GM19463 (cell line): ENCODE data around the gene TLN1.

Experiments
- ATAC-seq: cut with Tn5 transposase; IDR thresholded peaks from one replicate; pipeline ENCODE4 v1.9.1; 2021; ENCODE audit warnings: mild to moderate bottlenecking, moderate library complexity; ENCODE audit not compliant: unreplicated experiment

The TLN1 gene

DNA sequence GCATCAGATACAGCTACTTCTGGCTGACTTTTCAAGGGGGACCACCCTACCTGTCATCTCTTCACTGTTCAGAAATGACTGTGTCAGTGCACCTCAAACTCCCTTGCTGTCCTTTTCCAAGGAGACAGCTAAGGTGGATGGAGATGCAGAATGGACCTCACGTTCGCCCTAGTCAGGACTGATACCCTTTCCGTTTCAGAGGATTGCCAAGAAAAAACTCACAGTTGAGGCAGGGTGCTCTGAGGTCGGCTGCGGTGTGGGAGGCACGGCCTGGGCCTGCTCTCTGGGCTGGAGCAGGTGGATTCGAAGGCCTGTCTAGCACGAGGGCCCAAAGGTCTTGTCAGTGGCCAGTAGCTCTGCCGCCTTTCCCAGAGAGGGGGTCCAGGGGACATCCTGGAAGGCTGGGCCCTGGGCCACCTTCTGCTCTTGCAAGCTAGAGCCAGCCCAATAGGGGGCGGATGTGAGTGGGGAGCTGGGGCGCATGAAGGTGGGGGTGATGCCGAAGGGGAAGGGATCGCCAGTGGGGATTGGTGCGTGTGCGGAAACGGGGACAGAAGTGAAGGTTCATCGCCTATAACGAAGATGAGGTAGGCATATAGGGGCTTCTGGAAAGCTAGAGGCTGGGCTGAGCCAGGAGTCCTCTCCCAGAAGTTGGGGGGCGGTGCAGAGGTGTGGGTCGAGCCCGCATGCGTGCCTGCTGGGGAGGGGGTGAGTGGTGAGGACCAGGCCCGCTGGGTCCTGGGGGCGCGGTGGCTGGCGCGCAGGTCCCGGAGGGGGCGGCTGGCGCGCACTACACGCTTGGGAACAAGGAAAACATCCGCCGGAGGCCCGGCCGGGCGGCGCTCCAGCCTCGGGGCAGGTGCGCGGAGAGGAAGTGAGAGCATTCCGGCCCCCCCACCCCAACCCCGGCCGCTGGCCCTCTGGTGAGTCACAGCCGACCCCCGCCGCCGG is 24.6 kb upstream of the TLN1 start:
- ATAC-seq: peak; percentile 60

DNA sequence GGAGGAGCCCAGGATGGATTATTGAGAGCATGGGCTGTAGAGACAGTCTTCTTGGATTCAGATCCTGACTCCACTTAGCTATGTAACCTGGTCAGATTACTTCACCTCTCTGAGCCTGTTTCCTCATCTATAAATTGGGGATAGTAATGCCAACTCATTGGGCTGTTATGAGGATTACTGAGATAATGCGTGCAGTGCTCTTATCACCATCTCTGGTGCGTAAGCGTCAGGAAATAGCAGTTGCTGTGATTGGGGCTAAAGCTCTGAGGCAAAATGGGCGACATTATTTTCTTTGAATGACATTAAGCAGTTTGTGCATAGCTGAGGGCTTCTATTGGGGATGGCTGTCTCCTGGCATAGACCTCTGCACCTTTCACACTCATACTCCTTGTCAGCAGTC is 23.1 kb upstream of the TLN1 start:
- ATAC-seq: no peak

DNA sequence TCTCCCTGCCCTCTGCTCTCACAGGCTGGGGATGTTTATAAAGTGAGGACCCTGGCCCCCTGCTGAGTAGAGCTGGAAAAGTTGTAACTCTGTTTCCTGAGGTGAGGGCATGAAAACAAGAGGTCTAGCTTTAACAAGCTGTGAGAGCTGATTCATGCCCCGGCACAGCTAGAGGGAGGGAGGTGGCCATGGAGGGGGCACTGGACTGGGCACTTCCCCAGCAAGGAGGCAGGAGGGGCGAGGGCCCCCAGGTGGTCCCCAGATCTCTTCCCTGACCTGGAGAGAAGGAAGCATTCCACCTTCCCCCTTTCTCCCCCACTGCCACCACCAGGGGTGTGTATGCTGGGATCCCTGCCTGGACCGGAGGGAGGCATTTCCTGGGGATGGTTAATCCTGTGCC is 22.3 kb upstream of the TLN1 start, which contains the start of gene MSMP:
MSMP (minus strand) TSS at position 13 of the 400 bp plus-strand sequence. CDS start 147 bp downstream, outside the sequence.
- no peak for ATAC-seq

DNA sequence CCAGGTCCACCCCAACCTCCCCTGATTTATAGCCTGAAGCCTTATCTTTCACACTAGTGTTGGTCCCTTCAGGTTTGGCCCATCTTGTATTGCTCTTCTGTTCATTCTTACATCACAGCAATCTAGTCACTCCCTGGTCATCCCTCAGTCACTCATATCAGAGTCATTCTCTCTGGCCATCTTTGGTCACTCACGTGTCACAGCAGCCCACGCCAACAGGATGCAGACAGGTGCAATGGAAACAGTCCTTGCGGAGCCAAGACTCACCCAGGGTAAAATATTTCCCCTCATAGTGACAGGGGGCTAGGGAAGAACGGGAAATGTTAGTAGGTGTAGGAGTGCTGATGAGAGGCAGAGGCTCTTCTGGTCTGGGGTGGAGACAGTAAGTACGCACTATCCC is 21.5 kb upstream of the TLN1 start:
- ATAC-seq: no peak

DNA sequence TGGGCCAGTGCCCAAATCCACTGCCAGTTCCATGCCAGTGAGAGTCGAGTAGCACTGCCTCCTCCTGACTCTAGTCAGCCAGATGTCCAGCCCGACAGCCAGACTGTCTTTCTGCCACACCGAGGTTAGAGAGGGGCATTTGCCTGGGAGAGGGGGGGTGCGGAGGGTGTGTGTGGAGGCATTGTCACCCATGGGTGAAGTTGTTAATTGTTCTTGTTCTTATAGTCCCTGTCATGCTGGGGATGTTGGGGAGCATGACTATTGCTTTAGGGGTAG is 18.2 kb upstream of the TLN1 start:
- ATAC-seq: no peak

DNA sequence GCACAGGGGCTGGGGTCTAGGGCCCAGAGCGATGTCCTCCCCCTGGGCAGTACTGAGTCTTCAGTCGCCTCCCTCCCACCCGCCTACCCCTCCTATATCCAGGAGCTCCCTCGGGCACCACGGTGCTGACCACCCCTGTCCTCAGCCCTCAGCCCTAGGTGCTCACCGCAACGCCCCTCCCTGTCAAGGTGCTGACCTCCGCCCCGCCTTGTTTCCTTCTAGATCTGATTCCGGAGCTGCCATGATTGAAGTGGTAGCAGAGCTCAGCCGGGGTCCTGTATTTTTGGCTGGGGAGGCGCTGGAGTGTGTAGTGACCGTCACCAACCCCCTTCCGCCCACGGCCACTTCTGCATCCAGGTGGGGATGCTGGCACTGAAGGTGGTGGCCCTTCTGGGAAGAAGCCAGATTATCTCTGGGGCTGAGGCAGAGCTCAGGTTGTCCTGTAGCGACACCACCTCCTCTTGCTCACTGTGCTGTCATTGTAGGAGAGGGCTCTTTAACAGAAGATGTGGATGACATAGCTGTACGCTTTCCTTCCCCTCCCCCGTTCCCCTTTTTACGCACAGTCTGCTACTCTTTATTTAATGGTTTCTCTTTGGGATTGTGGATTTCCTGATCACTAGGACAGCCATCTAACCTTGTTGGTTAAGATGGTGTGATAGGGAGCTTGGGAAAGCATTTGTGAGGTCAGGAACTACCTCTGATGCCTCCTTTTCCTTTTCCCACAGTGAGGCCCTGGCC is 17.7 kb upstream of the TLN1 start:
- ATAC-seq: peak; percentile 15

DNA sequence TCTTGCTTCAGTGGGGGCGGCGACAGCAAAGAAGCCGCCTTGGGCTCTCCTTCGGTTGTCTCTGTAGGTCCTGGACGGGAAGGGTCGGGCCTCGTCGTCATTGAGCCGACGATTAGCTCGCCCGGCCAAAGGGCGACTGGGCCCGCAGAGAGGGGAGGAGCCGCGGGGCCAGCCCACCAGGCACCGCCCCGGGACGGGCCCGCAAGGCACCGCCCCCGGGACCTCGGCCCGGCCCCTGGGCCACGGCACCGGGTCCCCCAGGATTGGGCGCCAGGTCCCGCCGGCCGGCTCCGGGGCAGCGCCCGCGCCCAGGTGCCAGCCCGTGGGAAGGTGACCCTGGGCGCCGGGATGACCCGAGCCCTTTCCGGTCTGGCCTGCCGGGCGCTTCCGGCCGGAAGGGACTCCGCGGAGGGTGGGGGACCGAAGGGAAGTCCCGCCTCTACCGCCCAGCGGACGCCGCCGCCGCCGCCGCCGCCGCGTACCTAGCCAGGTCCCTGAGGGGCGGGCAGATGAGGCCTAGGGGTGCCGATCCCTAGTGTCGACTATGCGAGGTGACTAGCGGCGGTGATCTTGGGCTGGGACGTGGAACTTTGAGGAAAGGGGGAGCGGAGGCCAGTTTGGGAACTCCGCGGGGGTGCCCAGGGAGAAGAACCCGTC is 17.0 kb upstream of the TLN1 start, which contains the start of the genes GBA2 and RGP1:
GBA2 (minus strand) TSS at position 371 of the 657 bp plus-strand sequence. CDS start 524 bp downstream, outside the sequence.
RGP1 (plus strand) TSS at position 430 of the 657 bp plus-strand sequence. CDS start 469 bp downstream, outside the sequence.
- peak; percentile 85 for ATAC-seq

DNA sequence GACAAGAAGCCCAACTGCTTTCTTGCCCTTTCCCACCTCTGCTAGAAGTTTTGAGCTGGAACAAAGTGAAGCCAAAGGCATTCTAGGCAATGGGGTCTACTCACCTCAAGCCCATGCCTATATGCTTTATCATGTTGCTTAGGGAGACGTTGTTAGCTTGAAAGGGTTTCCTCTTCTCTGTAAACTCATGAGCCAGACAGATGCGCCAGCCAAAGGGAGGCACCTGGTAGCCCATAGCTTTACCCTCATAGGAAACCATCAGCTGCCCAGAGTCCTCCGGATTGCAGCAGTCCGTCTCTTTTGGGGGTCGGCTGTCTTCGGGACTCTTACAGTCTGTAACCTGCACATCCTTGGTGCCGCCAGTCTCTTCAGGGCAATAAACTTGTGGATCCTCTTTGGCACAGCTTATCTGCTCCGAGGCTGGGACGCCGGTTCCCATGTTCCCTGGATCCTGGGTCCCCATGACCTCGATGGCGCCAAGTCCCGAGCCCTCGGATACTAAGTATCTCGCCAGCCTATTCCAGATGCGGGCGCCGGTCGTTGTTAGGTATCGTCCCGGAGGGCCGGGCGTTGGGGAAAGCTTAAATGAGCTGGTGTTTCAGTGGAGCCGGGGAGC is 16.4 kb upstream of the TLN1 start:
- no peak for ATAC-seq

DNA sequence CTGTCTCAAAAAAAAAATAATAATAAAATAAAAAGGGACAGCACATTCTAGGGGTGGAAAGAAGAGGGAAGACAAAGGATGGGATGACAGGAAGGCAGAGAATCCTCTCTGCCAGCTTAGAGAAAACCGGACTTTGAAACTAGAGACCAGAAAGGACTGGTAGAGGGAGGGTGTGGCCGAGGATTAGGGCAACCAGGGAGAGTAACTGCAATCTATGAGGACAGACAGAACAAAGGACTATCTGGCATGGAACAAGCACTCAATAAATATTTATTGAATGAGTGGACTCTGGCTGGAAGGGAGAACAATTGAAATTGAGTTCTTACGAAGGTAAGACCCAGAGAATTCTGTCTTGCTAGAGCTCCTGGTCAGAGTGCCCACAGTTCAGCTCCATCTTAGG is 14.6 kb upstream of the TLN1 start:
- no peak for ATAC-seq

DNA sequence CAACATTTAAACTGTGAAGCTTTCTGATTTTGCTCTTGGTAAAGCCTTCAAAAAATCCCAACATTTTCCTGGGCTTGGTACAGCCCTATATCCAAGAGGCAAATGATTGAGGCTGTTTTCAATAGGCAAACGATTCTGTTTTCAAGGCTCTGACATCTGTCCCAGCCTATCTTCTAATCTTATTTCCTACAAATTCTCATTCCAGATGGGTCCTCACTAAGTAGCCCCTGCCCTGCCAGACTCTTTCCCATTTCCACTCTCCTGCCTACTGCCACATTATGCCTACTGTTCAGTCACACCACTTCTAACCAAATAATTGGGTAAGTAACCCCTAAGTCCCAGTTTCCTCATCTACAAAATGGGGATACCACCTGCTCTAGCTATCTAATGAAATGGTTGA is 13.6 kb upstream of the TLN1 start:
- ATAC-seq: no peak

DNA sequence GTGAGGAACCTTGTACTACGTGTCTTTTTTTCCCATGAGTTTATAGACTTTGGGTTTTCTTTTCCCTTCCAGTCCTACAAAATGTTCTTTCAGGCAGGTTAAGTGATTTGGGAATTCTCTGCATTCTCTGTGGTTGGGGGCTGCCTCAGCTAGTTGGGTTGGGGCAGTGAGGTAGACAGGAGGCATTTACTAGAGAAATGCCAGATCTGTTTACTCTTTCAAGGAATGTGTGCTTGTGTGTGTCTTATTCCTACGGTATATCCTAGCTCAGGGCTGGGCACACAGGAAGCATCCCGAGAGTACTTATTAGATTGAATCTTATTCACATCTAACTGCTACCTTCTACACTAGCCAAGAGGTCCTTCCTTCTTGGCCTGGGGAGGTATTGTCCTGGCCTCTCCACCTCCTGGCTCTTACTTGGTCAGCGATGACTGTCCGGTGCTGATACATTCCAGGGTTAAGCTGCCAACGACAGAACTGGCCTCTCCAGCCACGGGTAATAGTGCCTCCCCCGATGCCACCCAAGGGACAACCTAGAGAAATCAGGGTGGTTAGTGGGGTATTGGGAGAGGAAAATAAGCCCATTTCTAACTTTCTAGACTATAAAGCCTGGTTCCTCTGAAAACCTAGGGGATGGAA is 12.0 kb upstream of the TLN1 start:
- no peak for ATAC-seq

DNA sequence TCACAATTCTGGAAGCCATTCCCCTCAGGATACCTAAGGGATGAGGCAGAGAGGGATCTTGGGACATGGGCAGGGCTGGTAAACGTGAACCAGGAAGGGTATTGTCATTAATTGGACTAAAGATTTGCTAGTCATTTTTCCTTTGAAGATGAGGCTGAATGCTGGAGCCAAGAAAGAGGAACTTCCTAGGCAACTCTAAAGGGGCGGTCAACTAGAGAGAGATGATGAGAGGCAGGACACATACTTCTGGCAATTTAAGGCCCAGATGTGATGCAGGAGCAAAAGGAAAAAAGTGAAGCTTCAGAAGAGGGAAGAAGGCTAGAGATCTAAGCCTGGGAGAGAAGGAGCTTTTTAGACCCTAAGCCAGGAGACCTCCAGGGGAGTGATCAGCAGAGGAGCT is 11.5 kb upstream of the TLN1 start:
- no peak for ATAC-seq

DNA sequence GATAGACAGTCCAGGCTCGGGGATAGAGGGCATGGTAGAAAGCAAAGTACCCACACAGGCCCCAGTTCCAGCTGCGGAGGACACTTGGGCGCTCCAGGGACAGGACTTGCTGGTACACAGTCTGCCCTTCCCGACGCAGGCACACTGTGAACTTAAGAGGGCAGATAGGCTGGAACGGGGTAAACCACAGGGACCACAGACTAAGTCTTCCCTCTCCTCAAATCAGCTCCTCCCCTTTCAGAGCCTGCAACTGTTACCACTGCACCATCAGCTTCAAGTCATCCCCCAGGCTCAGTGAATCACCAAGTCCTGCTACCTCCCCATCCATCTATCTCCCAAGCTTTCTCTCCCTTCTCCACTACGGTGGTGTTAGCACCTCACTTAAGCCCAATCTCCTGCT is 9.7 kb upstream of the TLN1 start:
- no peak for ATAC-seq

DNA sequence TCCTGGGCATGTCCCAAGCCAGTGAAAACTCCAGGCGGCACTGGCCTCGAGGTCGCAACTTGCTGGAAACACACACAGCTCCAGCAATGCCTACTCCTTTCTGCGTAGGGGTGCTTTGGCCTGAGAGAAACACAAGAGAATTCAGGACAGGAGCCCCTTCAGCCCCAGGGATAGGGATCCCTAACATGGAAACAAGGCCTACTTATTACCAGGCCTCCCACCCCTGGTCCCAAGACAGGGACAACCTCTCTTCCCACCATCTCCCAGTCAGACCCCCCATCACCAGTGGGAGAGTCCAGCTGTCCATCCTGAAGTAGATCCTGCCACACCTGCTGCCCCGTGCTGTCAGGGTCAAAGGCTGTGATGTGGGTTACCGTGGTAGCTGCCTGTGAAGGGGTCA is 8.2 kb upstream of the TLN1 start:
- no peak for ATAC-seq

DNA sequence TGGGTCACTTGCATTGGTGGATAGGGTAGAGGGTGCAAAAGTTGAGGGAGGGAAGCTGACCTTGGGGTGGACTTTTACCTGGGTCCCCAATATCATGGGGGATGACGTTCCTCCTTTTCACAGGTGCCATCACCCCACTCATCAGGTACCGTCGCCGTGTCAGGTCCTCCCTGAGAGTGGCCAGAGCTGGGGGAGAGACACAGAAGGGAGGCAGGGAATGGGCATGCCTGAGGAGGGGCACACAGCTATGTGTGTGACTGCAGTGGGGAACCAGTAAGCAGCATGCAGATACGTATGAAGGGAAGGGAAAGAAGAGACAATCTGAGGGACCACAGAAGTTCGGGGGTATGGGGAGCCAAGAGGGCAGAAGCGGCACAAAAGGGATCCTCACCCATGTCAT is 6.9 kb upstream of the TLN1 start:
- no peak for ATAC-seq

DNA sequence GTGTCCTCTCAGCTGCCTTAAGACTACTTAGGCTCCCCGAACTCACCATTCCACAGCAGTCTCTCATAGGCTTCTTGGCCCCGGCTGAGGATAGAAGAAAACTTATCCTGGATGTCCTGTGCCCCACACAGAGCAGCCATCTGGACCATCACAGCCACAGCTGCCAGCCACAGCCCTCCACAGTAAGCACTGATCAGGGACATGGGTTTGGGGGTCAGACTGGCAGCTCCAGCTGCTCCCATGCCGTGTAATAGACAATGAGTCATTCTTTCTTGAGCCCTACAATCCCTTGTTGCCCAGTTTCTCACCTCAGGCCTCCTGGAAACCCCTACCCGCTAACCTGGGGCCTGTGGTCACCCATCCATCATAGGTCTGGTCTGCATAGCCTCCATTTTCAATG is 6.2 kb upstream of the TLN1 start:
- no peak for ATAC-seq

DNA sequence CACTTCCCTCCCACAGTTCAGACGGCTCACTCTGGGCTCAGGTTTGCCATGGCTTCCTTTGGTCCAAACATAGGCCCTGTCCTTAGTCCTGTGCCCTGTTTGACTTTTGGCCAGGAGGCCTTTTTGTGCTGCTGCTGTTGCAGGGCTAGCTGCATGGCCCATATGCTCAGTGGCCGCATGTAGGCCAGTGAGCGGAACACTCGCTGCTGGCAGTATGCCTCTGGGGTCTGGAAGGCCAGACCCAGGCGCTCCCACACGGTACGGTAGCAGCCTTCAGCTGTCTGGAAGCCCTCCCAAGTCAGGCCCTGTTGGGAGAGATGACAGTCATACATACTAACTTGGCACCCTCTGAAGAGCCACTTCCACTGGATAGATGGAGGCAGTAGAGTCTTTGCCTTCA is 5.1 kb upstream of the TLN1 start:
- ATAC-seq: no peak

DNA sequence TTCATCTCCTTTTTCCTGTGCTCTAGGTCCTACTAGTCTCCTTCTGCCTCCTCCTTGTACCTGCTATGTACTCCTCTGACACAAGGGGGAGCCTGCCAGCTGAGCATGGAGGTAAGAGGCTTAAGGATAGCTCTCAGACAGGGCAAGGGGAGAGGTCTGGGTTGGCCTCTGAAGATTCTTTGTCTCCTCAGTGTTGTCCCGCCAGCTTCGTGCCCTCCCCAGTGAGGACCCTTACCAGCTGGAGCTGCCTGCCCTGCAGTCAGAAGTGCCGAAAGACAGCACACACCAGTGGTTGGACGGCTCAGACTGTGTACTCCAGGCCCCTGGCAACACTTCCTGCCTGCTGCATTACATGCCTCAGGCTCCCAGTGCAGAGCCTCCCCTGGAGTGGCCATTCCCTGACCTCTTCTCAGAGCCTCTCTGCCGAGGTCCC is 4.2 kb upstream of the TLN1 start:
- no peak for ATAC-seq

DNA sequence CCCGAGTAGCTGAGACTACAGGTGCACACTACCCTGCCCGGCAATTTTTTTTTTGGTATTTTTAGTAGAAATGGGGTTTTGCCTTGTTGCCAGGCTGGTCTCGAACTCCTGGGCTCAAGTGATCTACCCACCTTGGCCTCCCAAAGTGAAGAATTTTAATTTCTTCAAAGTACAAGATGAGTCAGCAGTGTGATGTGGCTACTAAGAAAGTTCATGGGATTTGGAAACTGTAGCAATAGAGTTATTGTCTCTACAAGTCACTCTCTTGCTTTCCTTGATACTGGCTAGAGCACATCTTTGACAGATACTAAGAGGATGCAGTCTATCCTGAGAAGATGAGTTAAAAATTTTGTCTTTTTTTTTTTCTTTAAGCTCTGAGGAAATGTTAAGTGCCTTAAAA is 2.1 kb upstream of the TLN1 start:
- no peak for ATAC-seq

DNA sequence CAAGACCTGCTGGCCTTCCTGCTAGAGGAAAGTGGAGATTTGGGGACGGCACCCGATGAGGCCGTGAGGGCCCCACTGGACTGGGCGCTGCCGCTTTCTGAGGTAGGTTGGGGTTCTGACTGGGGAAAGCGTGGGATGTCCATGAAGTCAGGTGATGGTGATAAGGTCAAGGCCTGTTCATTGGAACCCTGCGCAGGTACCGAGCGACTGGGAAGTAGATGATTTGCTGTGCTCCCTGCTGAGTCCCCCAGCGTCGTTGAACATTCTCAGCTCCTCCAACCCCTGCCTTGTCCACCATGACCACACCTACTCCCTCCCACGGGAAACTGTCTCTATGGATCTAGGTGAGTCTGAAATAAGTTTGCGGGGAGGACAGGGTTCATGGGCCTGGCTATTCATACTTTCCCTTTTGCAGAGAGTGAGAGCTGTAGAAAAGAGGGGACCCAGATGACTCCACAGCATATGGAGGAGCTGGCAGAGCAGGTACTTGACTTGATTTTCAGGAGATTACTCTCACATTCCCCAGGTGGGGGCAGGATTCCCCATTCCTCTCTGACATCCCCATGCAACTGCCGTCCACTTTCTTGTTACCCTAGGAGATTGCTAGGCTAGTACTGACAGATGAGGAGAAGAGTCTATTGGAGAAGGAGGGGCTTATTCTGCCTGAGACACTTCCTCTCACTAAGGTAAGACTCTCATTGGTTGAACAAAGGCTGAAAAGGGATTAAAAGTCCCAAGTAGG is 976 bp upstream of the TLN1 start:
- no peak for ATAC-seq
